ENCODE data around the gene METTL15.
"Not testable (repeated sequence)": the region's sequence is repeated elsewhere in the genome, so short reads cannot be mapped to it uniquely, and the experiment has no call there.

Gene METTL15

DNA sequence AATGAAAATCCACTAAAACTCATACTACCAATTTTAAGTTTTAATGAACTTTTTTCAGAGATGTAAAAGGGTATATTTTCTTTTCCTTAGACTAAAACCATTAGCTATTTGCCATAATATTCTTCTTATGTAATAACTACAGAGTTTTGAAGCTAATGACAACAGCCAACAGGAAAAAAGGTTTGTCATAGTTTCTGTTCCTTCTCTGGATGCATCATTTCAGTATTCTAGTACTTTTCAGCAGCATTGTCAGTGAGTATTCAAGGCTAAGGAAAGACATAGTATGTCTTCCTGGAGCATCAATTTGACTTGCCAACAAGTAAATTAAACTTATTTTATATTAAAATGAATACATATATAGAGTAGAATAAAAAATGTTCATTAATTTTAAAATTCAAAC is 166.0 kb downstream of the METTL15 start:
- TF ChIP-seq, protein P1, sequence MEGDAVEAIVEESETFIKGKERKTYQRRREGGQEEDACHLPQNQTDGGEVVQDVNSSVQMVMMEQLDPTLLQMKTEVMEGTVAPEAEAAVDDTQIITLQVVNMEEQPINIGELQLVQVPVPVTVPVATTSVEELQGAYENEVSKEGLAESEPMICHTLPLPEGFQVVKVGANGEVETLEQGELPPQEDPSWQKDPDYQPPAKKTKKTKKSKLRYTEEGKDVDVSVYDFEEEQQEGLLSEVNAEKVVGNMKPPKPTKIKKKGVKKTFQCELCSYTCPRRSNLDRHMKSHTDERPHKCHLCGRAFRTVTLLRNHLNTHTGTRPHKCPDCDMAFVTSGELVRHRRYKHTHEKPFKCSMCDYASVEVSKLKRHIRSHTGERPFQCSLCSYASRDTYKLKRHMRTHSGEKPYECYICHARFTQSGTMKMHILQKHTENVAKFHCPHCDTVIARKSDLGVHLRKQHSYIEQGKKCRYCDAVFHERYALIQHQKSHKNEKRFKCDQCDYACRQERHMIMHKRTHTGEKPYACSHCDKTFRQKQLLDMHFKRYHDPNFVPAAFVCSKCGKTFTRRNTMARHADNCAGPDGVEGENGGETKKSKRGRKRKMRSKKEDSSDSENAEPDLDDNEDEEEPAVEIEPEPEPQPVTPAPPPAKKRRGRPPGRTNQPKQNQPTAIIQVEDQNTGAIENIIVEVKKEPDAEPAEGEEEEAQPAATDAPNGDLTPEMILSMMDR (conservative IDR thresholded peaks at IDR 0.05; ENCODE audit: low read depth, low read length): no peak
- no peak for DNase-seq (ENCODE audit: low read depth)
- no peak overlapping the region for H3K4me3 ChIP-seq (ENCODE audit: low read depth, low read length)

DNA sequence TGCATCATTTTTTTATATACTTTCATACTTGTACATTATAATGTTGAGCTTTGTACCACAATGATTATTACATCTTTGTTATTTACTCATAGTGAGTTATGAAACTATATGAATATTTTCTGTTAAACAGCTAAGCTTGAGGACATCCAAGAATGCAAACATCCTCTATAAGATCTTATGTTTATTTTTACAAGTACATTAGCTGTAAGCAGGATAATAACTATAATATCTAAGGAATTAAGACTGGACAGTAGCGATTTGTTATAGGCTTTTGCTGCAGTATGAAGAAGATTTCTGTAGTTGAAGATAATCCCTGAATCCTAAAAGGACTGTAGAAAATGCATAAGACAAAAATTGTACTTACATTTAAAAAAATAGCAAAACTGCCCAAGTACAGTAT is 176.0 kb downstream of the METTL15 start:
- peak; percentile 14 for DNase-seq (ENCODE audit: low read depth)
- TF ChIP-seq, protein P1 (conservative IDR thresholded peaks at IDR 0.05; ENCODE audit: low read depth, low read length): no peak
- H3K4me3 ChIP-seq (ENCODE audit: low read depth, low read length): no peak overlapping the region

DNA sequence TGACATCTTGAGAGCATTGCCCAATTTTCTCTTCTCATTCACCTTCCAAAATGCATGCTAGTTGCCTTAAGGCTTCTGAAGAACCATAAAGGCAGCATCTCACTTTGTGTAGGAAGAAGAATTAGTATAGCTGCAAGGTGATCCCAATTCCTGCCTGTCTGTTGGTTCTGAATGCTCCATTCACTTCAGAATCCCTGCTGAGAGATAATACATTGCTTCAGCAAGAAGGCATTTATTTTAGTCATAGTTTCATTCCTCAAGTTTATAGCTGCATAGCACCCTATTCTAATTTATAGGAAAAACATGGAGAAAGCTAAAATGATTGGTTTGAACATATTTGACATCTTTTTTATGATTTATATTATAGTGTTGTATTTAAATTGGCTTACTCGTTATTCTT is 181.3 kb downstream of the METTL15 start:
- H3K4me3 ChIP-seq (ENCODE audit: low read depth, low read length): no peak overlapping the region
- TF ChIP-seq, protein P1 (conservative IDR thresholded peaks at IDR 0.05; ENCODE audit: low read depth, low read length): no peak
- peak; percentile 73 for DNase-seq (ENCODE audit: low read depth)

DNA sequence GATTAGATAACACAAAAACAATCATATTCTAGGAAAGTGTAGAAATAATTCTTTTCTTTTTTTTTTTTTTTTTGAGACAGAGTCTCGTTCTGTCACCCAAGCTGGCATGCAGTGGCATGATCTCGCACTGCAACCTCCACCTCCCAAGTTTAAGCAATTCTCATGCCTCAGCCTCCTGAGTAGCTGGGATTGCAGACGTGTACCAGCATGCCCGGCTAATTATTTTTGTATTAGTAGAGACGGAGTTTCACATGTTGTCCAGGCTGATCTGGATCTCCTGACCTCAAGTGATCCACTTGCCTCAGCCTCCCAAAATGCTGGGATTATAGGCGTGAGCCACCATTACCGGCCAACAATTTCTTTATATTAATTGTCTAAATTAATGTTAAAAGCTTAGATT is 182.8 kb downstream of the METTL15 start:
- H3K4me3 ChIP-seq (ENCODE audit: low read depth, low read length); DNase-seq (ENCODE audit: low read depth): not testable (repeated sequence)

DNA sequence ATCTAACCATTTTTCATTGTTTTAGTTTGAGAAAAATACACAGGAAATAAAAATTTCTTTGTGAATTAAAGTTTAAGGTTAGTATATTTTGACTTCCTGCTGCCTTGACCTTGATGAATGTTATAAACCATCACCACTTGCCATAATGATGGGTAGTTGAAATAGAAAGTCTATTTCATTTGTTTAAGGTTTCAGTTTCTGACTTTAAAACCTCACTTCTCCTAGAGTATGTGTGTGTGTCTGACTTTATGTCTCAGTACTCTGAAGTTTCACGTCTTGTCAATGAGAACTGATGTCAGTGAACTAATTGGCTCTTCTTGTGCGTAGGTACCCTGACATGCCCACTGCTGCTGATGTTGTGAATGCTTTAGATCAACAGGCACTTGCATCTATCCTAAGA is 188.2 kb downstream of the METTL15 start:
- TF ChIP-seq, protein P1 (conservative IDR thresholded peaks at IDR 0.05; ENCODE audit: low read depth, low read length): no peak
- no peak for DNase-seq (ENCODE audit: low read depth)
- no peak overlapping the region for H3K4me3 ChIP-seq (ENCODE audit: low read depth, low read length)

DNA sequence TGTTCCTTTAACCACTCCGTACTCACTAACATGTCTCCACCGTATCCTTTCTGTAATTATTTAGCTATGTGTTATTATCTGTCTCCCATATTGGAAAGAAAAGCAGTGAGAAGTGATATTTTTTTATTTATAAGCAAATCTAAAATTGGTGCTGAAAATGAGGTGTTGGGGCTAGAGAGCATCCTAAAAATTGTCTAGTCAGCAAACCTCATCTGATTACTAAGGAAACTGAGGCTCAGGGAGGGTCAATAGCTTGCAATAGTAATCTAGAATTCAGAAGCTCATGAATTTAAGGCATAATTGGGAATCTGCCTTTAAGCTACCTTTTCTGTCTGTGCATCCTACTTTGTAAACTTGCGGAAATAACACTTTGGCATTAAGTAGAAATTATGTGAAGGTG is 190.0 kb downstream of the METTL15 start:
- TF ChIP-seq, protein P1 (conservative IDR thresholded peaks at IDR 0.05; ENCODE audit: low read depth, low read length): no peak
- DNase-seq (ENCODE audit: low read depth): no peak
- no peak overlapping the region for H3K4me3 ChIP-seq (ENCODE audit: low read depth, low read length)

DNA sequence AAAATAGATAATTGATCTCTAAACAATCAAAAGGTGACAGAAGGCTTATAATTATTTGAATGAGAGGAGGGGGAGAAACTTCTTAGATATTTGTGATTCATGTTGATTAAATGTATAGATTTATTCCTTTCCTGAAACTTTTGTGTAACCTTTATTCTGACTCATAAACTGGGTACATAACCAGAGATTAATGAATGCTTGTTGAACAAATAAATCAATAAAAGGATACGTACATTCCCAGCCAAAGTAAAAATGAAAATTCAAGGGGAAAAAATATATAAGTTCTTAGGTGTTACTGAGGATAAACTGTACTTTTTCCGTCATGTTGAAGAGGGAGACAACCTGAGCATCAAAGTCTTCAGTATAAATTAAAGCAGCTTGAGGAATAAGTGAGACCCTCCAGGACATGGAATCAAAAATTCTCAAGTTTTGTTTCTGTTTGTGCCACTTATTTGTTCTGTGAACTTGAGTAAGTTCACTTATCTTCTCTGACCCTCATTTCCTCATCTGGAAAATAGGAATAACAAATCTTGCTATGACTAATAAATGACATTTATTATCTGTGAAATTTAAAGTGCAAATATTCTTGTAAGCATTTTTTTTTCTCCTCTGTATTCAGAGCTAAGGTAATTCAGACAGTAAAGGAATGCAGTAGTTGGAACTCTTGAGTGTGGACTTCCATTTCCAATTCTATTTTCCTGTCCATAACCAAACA is 195.4 kb downstream of the METTL15 start:
- TF ChIP-seq, protein P1 (conservative IDR thresholded peaks at IDR 0.05; ENCODE audit: low read depth, low read length): no peak

More for the DNA sequence above, 195.4 kb downstream of the METTL15 start:
- peak; percentile 13 for DNase-seq (ENCODE audit: low read depth)
- no peak overlapping the region for H3K4me3 ChIP-seq (ENCODE audit: low read depth, low read length)

All from choroid plexus epithelial cell (primary cell).